GM18858 (cell line): Measurements from ENCODE around the gene ELOVL1.

Source experiments
- ATAC-seq: cut with Tn5 transposase; IDR thresholded peaks from one replicate; pipeline ENCODE4 v1.9.1; 2021; ENCODE audit not compliant: unreplicated experiment

The ELOVL1 gene

DNA sequence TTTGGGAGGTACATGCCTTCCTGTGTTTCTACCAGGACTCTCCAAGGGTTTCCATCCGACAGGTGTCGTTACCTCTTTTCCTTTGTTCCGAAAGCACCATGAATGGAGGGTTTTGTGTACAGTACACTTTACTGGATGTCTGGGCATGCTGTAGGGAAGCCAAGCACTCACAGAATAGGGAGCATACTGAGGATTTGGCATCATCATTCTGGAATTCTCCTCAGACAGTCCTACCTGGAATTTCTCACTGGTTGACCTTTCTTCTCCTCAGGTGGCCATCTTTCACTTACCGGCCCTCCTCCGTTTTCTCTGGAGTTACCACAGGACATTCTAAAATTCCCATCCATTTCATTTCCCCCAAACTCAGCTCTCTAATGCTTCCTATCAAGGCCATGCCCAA, 36.1 kb downstream of the ELOVL1 start:
- no peak for ATAC-seq

DNA sequence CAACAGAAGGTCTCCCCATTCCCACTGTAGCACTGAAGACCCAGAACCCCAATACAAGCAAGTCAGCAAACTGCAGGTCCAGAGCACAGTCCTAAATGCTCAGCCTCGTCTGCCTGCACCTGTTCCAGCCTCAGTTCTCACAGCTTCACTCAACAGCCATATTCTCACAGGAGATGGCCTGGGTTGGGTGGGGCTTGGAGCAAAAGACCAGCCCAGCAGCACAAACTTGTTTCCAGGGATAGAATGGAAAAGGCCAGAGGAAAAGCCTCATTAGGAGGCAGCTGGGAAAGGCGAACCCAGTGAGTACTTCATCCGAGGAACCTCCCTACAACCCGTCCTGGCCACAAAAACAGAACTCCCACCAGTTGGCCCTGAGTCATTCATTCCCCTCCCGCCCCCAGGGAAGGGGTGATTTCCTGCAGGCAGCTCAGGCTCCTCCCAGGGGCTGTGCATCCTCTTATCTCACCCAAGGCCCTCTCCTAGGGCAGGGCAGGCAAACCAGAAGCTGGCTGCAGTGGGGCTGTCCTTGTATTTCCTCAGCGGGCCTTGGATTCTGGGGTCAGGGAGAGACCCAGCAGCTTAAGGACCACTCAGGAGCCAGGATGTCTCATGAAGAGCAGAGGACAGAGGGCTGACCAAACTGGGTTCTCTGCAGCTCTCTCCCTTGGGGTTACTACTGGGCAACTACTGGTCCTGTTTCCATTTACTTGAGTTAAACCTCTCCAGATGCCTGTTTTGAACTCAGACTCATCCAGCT, 37.6 kb downstream of the ELOVL1 start:
- ATAC-seq = no peak

DNA sequence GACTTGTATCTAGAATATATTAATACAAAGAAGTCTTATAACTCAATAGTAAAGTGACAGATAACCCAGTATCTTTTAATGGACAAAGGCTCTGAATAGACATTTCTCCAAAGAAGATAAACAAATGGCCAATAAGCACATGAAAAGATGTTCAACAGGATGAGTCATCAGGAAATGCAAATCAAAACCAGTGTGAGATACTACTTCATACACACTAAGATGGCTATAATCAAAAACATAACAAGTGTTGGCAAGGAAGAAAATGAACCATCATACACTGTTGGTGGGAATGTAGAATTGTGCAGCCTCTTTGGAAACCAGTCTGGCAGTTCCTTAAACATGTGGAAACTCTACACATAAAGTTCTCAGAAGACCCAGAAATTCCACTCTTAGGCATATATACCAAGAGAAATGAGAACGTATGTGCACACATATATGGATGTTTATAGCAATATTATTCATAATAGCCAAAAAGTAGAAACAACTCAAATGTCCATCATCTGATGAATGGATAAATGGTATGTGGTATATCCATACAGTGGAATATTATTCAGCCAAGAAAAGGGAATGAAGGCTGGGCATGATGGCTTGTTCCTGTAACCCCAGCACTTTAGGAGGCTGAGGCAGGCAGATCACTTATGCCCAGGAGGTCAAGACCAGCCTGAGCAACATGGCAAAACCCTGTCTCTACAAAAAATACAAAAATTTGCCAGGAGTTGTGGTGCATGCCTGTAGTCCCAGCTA, 40.1 kb downstream of the ELOVL1 start:
- ATAC-seq = no peak

DNA sequence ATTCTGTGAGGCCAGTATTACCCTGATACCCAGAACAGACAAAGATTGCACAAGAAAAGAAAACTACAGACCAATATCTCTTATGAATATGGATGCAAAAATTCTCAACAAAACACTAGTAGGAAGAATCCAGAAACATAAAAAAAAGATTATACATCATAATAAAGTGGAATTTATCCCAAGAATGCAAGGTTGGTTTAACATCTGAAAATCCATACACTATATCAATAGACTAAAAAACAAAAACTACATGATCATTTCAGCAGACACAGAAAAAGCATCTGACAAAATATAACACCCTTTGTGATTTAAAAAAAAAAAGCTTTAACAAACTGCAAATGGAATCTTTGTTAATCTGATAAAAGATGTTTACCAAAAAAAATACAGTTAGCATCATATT, 42.4 kb downstream of the ELOVL1 start:
- ATAC-seq = no peak

DNA sequence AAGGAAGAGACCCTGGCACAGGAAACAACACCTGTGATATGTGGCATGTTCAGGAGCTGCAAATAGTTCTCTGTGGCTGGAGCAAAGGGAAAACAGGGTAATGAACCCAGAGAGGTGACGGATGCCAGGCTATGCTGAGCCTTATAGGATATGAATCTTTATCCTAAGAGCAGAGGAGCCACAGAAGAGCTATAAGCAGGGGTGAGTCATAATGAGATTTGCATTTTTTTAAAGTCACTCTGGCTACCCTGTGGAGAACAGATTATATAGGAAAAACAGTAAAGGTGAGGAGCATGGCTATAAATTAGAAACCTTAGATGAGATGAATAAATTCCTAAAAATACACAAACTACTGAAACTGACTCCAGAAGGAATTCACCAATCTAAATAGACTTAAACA, 43.0 kb downstream of the ELOVL1 start:
- ATAC-seq = no peak

DNA sequence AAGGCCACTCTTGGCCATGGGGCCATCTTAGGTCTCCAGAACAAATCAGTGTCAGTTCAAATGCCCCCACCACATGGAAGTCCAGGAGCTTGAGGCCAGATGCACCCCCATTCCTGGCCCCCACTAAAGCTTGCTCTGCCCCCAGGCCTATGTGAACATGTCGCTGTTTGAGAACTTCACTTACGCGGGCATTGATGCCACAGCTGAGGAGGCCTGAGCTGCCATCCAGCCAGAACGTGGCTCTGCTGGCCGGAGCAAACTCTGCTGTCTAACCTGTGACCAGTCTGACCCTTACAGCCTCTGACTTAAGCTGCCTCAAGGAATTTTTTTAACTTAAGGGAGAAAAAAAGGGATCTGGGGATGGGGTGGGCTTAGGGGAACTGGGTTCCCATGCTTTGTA, 45.3 kb downstream of the ELOVL1 start:
- no peak for ATAC-seq

DNA sequence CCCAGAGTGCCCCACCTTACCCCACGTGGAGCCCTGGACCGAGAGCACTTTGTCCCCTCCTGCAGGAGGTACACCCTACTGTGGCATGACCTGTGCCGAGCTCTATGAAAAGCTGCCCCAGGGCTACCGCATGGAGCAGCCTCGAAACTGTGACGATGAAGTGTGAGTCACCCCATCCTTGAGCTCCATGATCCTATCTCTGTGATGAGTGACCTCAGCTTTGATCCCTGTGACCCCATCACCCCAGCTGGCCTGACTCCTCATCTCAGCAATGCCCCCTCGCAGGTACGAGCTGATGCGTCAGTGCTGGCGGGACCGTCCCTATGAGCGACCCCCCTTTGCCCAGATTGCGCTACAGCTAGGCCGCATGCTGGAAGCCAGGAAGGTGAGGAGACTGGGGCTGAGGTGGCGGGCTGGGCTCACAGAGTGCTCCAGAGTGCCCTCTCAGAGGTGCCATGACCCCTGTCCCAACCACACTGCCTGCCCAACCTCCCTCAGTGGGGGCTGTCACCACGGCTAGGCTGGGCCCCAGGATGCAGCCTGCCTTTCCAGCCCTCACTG, 46.4 kb downstream of the ELOVL1 start:
- no peak for ATAC-seq

DNA sequence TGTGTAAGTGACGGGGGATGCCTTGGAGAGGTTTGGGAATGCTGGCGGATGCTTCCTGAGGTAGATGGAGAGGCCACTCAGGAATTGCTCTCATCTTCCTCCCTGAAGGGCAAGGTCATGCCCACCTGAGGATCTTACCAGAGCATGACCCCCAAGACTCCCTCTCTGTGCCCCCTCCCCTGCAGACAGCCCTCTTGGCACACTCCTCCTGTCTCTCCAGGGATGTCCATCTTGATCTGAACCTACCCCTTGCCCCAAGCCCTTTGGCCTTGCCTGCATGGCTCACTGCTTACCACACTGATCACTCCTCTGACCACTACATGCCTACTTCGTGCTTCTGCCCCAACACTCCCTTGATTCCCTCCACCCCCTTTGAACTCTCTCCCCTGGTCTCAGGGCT, 48.0 kb downstream of the ELOVL1 start:
- ATAC-seq = no peak

DNA sequence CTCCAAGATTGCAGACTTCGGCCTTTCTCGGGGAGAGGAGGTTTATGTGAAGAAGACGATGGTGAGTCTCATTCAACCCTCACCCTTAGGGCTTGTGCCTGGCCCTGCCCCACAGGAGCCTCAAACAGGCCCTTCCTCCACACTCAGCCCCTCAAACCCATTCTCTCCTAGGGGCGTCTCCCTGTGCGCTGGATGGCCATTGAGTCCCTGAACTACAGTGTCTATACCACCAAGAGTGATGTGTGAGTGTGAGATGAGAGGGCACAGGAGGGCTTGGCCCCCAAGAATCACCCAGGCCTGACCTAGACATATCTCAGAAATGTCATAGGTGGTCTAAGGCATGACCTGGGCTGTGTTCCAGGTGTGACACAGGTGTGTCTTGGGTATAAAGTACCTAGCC, 48.5 kb downstream of the ELOVL1 start:
- no peak for ATAC-seq

DNA sequence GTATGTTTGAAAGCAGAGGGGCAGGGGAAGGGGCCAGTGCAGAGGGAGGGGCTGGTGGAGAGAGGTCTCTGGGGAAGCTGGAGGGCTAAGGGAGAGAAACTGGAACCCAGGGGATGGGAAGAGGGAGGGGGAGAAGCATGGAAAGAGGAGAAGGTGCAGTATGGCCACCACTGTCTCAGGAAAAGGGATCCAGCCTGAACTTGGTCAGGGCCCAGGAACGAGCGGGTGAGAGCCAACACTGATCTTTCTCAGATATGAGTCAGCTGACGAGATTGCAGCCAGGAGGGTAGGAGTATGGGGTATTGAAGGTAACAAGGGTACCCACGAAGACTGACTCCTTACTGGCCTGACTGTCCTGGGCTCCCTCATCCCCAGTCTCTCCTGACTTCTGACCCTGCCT, 49.0 kb downstream of the ELOVL1 start:
- ATAC-seq = no peak

DNA sequence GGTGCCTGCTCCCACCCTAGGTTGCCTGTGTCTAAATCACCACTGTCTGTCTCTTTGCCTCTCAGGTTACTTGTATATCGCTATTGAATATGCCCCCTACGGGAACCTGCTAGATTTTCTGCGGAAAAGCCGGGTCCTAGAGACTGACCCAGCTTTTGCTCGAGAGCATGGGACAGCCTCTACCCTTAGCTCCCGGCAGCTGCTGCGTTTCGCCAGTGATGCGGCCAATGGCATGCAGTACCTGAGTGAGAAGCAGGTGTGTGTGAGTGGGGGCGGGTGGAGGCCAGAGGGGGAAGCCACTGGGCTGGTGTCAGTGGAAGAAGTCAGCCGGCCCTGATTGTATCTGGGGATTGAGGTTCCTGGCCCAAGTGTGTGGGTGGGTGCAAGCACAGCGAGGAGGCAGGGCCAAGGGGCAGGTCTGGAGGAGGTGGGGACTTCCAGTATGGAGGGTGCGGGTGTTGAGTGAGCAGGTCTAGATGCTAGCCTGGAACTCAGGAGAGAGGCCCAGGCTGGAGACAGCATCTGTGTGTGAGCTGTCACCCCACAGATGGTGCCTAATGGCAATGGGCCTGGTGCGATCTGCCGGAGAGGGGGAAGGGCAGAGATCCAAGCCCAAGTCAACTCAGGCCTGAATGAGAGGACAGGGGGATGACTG, 49.9 kb downstream of the ELOVL1 start:
- no peak for ATAC-seq

DNA sequence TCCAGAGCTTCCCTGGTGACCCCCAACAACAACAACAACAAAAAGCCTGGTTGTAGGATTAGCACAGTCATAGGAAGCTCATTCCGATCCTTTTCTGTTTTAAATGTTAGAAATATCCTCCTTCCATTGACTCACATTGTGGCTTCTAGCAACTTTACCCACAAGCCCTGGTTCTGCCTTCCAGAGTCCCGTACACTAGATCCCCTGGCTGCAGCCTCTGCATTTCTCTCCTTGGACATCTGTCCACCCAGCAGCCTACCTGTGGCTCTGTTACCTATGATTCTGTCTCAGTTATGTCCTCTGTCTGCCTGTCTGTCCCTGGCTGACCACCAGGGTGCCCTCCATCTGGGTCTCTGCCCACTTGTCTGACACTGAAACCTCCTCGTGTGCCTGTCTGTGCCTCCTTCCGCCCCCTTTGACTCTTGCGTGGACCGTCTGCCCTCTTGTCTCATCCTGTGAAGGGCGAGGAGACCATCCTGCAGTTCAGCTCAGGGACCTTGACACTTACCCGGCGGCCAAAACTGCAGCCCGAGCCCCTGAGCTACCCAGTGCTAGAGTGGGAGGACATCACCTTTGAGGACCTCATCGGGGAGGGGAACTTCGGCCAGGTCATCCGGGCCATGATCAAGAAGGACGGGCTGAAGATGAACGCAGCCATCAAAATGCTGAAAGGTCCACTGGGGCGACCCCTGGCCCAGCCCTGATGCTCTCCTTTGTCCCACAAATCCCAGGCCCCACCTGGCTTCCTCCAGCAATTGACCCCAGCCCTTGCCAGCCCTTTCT, 50.9 kb downstream of the ELOVL1 start:
- ATAC-seq = no peak

DNA sequence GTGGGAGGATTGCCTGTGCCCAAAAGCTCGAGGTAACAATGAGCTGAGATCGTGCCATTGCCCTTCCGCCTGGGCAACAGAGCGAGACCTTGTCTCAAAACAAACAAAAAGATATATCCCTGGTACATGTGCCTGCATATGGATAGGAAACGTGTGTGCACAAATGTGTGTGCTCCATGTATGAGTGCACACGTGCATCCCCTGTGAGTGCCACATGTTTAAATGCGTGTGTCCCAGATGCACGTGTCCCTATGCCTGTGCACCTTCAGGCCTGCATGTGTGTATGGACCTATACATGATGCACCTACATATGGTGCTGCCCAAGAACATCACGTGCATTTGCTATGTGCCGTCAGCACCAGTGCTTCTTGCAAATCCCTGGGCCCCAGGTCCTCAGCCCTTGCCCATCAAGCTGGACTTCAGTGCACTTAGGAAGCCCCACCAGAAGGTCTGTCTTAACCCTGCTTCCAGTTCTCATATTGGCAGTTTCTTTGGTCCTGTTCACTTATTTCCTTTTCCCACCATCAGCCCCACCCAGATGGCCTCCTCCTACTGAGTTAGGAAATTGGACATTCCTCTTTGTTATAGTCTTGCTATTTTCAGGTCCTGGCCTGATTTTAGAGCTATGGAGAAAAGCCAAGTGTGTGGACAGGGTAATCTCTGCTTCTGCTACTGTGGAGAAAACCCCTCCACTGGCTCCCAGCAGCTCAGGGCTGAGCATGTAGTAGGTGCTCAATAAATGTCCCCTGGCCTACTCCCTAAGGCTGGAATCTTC, 51.7 kb downstream of the ELOVL1 start:
- ATAC-seq = no peak

DNA sequence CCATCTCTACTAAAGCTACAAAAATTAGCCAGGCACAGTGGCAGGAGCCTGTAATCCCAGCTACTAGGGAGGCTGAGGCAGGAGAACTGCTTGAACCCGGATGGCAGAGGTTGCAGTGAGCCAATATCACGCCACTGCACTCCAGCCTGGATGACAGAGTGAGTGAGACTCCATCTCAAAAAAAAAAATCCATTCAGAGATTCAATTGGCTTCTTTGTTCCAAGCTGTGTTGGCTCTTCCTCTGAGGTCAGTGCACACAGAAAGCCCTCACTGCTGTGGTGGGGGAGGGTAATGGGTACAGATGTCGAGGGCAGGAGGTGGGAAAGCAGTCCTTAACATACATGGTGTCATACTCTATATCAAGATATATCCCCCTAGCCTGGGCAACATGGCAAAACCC, 52.3 kb downstream of the ELOVL1 start:
- ATAC-seq = no peak

DNA sequence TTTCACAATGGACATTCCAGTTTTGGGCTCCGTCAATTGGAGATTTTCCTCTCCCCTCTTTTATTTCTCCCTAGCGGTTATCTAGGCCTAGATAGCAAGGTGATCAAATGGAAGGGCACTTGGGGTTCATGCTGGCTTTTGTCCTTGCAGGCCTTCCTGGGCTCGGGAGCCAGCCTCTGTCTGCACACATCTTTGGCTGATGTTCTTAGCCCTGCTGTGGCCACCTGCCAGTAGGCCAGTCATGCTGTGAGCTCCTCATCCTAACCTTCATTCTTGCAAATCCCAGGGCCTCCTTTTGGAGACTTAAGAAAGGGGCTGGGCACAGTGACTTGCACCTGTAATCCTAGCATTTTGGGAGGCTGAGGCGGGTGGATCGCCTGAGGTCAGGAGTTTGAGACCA, 53.6 kb downstream of the ELOVL1 start:
- no peak for ATAC-seq

DNA sequence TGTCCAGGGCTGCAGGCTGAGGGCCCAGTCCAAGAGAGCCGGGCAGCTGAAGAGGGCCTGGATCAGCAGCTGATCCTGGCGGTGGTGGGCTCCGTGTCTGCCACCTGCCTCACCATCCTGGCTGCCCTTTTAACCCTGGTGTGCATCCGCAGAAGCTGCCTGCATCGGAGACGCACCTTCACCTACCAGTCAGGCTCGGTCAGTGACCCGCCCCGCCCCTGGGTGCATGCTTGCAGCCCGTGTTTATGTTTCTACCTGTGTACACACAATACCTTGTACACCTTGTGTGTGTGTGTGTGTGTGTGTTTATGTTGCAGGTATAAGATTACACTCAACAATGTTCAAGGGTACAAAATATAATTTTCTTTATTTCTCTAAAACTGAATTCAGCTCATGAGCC, 54.0 kb downstream of the ELOVL1 start:
- no peak for ATAC-seq
